ENCODE measurements around the gene KAT2A.

Gene KAT2A

GRCh38 chr17:42135151-42135550, 14.0 kb upstream of the KAT2A start:
- no peak for DNase-seq

GRCh38 chr17:42133461-42134041, 12.4 kb upstream of the KAT2A start:
- DNase-seq: peak; percentile 20

- DNase-seq: no peak
Measured at GRCh38 chr17:42132941-42133340, 11.8 kb upstream of the KAT2A start.

GRCh38 chr17:42131981-42132432, 10.8 kb upstream of the KAT2A start:
- DNase-seq: no peak

GRCh38 chr17:42131232-42131631, 10.1 kb upstream of the KAT2A start:
- DNase-seq: no peak

GRCh38 chr17:42130310-42130936, 9.3 kb upstream of the KAT2A start:
- no peak for DNase-seq

GRCh38 chr17:42129109-42129837, 8.1 kb upstream of the KAT2A start:
- DNase-seq: no peak

- no peak for DNase-seq
Measured at GRCh38 chr17:42127414-42127813, 6.2 kb upstream of the KAT2A start.

GRCh38 chr17:42126836-42127235, 5.7 kb upstream of the KAT2A start:
- DNase-seq: no peak

- DNase-seq: no peak
Measured at GRCh38 chr17:42125565-42125964, 4.4 kb upstream of the KAT2A start.

GRCh38 chr17:42124256-42124655, 3.1 kb upstream of the KAT2A start:
- DNase-seq: no peak

- no peak for DNase-seq
Measured at GRCh38 chr17:42122371-42123303, 1.5 kb upstream of the KAT2A start, which contains the start of gene HSPB9. HSPB9 (plus strand) TSS chr17:42122804; CDS start chr17:42122851, 47 bp downstream.

GRCh38 chr17:42120161-42120769, 902 bp downstream of the KAT2A start:
- DNase-seq: no peak

GRCh38 chr17:42119301-42119700, 1.9 kb downstream of the KAT2A start:
- DNase-seq: no peak

GRCh38 chr17:42118545-42118944, 2.6 kb downstream of the KAT2A start:
- DNase-seq: no peak

GRCh38 chr17:42118126-42118510, 3.0 kb downstream of the KAT2A start:
- DNase-seq: no peak

- no peak for DNase-seq
Measured at GRCh38 chr17:42117397-42118125, 3.6 kb downstream of the KAT2A start.

GRCh38 chr17:42116705-42117396, 4.3 kb downstream of the KAT2A start:
- peak; percentile 74 for DNase-seq

GRCh38 chr17:42114118-42114517, 7.0 kb downstream of the KAT2A start:
- DNase-seq: no peak

GRCh38 chr17:42113293-42114069, 7.7 kb downstream of the KAT2A start:
- no peak for DNase-seq
